Pancreas (tissue), 10 donors: ENCODE measurements around the gene CYSTM1. TPM values are rescaled to one million over a fixed set of nuclear protein-coding genes. Genes with fewer than 3 reads are reported as not detected.
"Not testable (repeated sequence)": the region's sequence is repeated elsewhere in the genome, so short reads cannot be mapped to it uniquely, and the experiment has no call there.

ENCODE experiments used
- ATAC-seq, 4 donors: fragments of 200-7000 bp; cut with Tn5 transposase; one replicate each; pipeline versions ENCODE4 v1.8.0 to v1.9.1; 2020; ENCODE audit warnings: mild to moderate bottlenecking in 4 of 4, moderate library complexity in 4 of 4
- DNase-seq, 6 donors: peaks; one replicate each; pipeline ENCODE4 v3.0.0-alpha.2; 2020
- FAIRE-seq: peaks from 2 replicates; lab custom pipeline; 2012; peaks lifted over from hg19 to GRCh38; lab: Jason Lieb, UNC
- H3K27ac ChIP-seq, 4 donors: fragments of 200-600 bp; sonication (generic); 1 replicate in 3 of 4; 2 replicates in 1 of 4; pipeline versions ENCODE4 v1.5.0 to v1.8.0; 2020
- H3K27me3 ChIP-seq, 4 donors: fragments of 200-600 bp; one replicate each; pipeline ENCODE4 v1.8.0; 2021
- H3K36me3 ChIP-seq, 3 donors: fragments of 200-600 bp; sonication (generic) in 1 of 3; one replicate each; pipeline versions ENCODE4 v1.5.0 to v1.8.0; 2020 to 2021
- H3K4me1 ChIP-seq, 3 donors: fragments of 200-600 bp; one replicate each; pipeline ENCODE4 v1.8.0; 2021
- H3K4me3 ChIP-seq, 4 donors: fragments of 200-600 bp; sonication (generic) in 2 of 4; one replicate each; pipeline versions ENCODE4 v1.5.0 to v1.8.0; 2020 to 2021
- H3K9me3 ChIP-seq, 4 donors: fragments of 200-600 bp; one replicate each; pipeline ENCODE4 v1.8.0; 2021
- WGBS, 2 donors: extraction: QIAGEN DNeasy Blood & Tissue Kit; methylation state at CpG; one replicate each; pipeline ENCODE4 v1.1.7; 2013; 5-methylcytosine and 5-hydroxymethylcytosine counted together
- intact Hi-C, 3 donors: fragments of 100-400 bp; cut with DNase I; formaldehyde crosslinking; loops; one replicate each; pipeline versions ENCODE4 v1.11.1 to v1.14.2; 2022
- polyA plus RNA-seq, 2 donors: library from polyadenylated mRNA; stranded (reverse); fragments of 200-250 nt; gene quantifications; one replicate each; pipeline ENCODE4 v1.2.3, GENCODE V29; 2013
- total RNA-seq, 6 donors: library from RNA; stranded (reverse); fragmentation: NEBNext Ultra II Directional in 4 of 6; extraction: Animal tissue kit (Norgen Biotek cat#: 25700) in 4 of 6; gene quantifications; one replicate each; pipeline versions ENCODE4 v1.2.1 to v1.2.4, GENCODE V29; 2021 to 2023
- TF ChIP-seq, protein P1 (sequence below), 4 donors: fragments of 200-600 bp; sonication (generic) in 3 of 4; IDR thresholded peaks; one replicate each; pipeline versions ENCODE4 v1.5.0 to v1.8.0; 2021; ENCODE audit warnings: antibody characterized with exemption in 4 of 4
- donor health status: healthy with polysubstance abuse.
- donor health status: DM: no; HTN: no; CAD: no; lungs with moderate emphysema.
- donor health status: DM: no; HTN: no; CAD: no.
- donor health status: control.
- donor health status: control.
- donor health status: Bipolar disorder and iron deficiency.
- donor health status: DM: yes; HTN: yes; CAD: no.
- donor health status: DM: no; HTN: no; CAD: no.
- donor health status: DM: no; HTN: no; CAD: no.
- donor health status: DM: yes; HTN: yes; CAD: no.

Gene CYSTM1
- total and polyA plus RNA-seq, 8 donors, result 30.2 to 185 (median 52.8) TPM

DNA sequence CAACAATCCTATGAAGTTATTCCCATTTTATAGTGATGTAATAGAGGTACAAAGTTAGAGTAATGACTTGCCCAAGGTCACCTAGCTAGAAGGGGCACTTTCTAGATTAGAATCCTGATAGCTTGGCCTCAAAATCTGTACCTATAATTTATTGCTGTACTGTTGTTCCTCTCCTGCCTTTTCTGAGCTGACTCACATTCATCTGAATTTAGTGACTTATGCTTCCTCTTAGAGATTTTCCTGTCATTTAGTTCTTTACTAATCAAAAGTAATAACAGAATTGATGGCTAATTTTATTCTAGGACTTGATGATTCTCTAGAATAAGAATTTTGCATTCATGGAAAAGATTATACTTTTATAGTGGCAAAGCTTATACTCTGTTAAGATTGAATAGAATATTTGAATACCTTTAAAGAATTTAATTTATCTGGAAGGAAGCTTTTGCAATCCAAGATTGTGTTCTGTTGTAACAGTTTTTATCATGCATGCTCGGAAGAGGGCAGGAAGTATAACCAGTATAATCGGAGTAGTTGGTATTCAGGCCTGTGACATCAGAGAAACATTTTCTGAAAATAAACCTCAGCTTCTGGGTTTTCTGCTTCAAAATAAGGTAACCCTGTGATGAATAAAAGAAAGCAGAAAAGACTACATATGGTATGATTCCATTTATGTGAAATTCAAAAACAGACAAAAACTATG, 21.3 kb downstream of the CYSTM1 start:
- Histone ChIP-seq H3K4me3 (no peak overlapping the region), H3K27me3 (no peaks in the 10 kb centered on the region), H3K4me1 (peaks cover 20 to 46% (median 39%) of the 10 kb centered on the region in 3 donors), H3K36me3 (peaks cover 0 to 6% (median 0%) of the 10 kb centered on the region in 3 donors), H3K9me3 (no peaks in the 10 kb centered on the region), H3K27ac (peak overlapping the region in 2 of 4 donors; percentile 2 to 50)
- WGBS, 2 donors, result 20 to 26% methylated on average over 2 of the region's 2 CpGs
- TF ChIP-seq, protein P1, sequence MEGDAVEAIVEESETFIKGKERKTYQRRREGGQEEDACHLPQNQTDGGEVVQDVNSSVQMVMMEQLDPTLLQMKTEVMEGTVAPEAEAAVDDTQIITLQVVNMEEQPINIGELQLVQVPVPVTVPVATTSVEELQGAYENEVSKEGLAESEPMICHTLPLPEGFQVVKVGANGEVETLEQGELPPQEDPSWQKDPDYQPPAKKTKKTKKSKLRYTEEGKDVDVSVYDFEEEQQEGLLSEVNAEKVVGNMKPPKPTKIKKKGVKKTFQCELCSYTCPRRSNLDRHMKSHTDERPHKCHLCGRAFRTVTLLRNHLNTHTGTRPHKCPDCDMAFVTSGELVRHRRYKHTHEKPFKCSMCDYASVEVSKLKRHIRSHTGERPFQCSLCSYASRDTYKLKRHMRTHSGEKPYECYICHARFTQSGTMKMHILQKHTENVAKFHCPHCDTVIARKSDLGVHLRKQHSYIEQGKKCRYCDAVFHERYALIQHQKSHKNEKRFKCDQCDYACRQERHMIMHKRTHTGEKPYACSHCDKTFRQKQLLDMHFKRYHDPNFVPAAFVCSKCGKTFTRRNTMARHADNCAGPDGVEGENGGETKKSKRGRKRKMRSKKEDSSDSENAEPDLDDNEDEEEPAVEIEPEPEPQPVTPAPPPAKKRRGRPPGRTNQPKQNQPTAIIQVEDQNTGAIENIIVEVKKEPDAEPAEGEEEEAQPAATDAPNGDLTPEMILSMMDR (IDR thresholded peaks at IDR 0.05), result no peak
- ATAC-seq, result peak in 2 of 4 donors; percentile 23 to 48
- FAIRE-seq, result no peak
- intact Hi-C loops, result no loop called here
- DNase-seq, result no peak

DNA sequence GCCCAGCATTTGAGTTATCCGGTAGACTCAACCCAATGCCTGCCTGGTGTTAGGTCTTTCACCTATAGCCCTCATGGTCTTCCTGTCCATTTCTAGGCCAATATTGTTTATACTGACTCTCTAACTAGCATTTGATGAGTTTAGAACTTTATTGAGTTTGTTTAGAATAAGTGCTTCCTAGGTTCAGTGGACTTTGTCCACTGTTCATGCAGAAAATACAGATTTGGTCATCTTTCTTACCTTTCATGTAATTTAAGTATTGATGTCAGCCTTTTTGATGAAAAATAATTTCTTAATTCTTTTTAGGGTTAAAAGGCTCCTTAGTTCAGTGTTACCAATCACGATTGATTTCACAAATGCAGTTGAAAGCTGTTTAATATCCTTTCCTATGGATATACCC, 22.0 kb downstream of the CYSTM1 start:
- Histone ChIP-seq H3K4me1 (peaks cover 13 to 42% (median 32%) of the 10 kb centered on the region in 3 donors), H3K9me3 (no peaks in the 10 kb centered on the region), H3K27me3 (no peaks in the 10 kb centered on the region), H3K36me3 (peaks cover 0 to 6% (median 0%) of the 10 kb centered on the region in 3 donors), H3K27ac (peak overlapping the region in 2 of 4 donors; percentile 2 to 50), H3K4me3 (no peak overlapping the region)
- no peak for DNase-seq
- TF ChIP-seq, protein P1 (IDR thresholded peaks at IDR 0.05), result no peak
- intact Hi-C loops, result no loop called here
- no peak for FAIRE-seq
- WGBS, 2 donors, result 45 to 48% methylated on average over 2 of the region's 2 CpGs
- no peak for ATAC-seq

DNA sequence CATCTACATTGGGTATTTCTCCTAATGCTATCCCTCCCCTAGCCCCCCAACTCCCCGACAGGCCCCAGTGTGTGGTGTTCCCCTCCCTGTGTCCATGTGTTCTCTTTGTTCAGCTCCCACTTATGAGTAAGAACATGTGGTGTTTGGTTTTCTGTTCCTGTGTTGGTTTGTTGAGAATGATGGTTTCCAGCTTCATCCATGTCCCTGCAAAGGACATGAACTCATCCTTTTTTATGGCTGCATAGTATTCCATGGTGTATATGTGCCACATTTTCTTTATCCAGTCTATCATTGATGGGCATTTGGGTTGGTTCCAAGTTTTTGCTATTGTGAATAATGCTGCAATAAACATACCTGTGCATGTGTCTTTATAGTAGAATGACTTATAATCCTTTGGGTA, 23.9 kb downstream of the CYSTM1 start:
- FAIRE-seq, H3K27me3 ChIP-seq, H3K9me3 ChIP-seq, ATAC-seq, DNase-seq, H3K36me3 ChIP-seq, intact Hi-C loops, H3K27ac ChIP-seq, H3K4me3 ChIP-seq: not testable (repeated sequence)
- peaks cover 18 to 45% (median 38%) of the 10 kb centered on the region in 3 donors for H3K4me1 ChIP-seq
- WGBS, 2 donors, result 86 to 91% methylated on average over 1 of the region's 1 CpG

DNA sequence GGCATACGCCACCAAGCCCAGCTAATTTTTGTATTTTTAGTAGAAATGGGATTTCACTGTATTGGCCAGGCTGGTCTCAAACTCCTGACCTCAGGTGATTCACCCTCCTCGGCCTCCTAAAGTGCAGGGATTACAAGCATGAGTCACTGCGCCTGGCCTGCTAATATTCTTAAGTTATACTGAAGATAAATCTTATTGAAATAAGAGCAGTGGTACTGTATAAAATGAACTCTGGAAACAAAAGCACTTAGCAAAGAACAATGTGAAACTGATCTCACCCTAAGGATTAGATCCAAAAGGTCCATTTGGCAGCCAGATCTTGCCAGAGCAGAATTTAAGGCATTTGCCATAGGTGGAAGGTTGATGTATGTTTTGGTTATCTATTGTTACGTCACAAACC, 27.1 kb downstream of the CYSTM1 start:
- peak overlapping the region in 2 of 4 donors; percentile 35 to 47 for H3K27ac ChIP-seq
- no peaks in the 10 kb centered on the region for H3K27me3 ChIP-seq
- ATAC-seq (peak in 3 of 4 donors; percentile 11 to 36 (median 14)), DNase-seq (no peak), FAIRE-seq (no peak)
- H3K4me3 ChIP-seq, result no peak overlapping the region
- H3K4me1 ChIP-seq, result peaks cover 20 to 37% (median 32%) of the 10 kb centered on the region in 3 donors
- TF ChIP-seq, protein P1 (IDR thresholded peaks at IDR 0.05), result no peak
- intact Hi-C loops, result no loop called here
- no peaks in the 10 kb centered on the region for H3K9me3 ChIP-seq
- 56 to 69% methylated on average over 4 of the region's 4 CpGs for WGBS, 2 donors
- no peaks in the 10 kb centered on the region for H3K36me3 ChIP-seq

DNA sequence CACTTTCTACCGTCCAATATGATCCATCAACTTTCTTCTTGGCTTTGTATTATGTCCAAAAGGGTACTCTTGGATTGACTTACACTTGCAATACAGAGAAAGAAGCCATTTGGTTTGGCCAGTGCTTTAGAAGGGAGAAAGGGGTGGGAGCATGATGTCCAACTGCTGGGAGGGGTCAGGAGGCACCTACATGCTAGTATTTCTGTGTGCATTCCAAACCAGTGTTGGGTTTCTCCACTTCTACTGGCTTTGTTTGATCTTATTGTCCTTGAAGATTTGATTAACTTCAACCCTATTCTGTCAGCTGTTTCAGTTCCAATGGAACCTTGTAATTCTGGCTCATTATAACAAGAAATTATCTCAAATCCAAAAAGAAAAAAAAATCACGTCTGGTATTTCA, 27.6 kb downstream of the CYSTM1 start:
- intact Hi-C loops, result no loop called here
- Histone ChIP-seq H3K4me3 (no peak overlapping the region), H3K4me1 (peaks cover 20 to 33% (median 27%) of the 10 kb centered on the region in 3 donors), H3K36me3 (no peaks in the 10 kb centered on the region), H3K27me3 (no peaks in the 10 kb centered on the region), H3K9me3 (no peaks in the 10 kb centered on the region), H3K27ac (peak overlapping the region in 2 of 4 donors; percentile 35 to 47)
- 14 to 15% methylated on average over 2 of the region's 2 CpGs for WGBS, 2 donors
- DNase-seq, result peak in 3 of 6 donors; percentile 39 to 58 (median 49)
- peak; percentile 75 to 91 (median 84) for ATAC-seq
- TF ChIP-seq, protein P1 (IDR thresholded peaks at IDR 0.05), result no peak
- no peak for FAIRE-seq
